Mesenchymal stem cell (in vitro differentiated cells and primary cell): ENCODE results near the gene AUTS2.

ENCODE experiments used
- DNase-seq: peaks from one replicate; pipeline ENCODE4 v3.0.0-alpha.2; 2013
- H2AFZ ChIP-seq: one replicate; pipeline ENCODE4 v1.6.1; 2013; ENCODE audit warnings: low read depth, mild to moderate bottlenecking, control low read depth, inconsistent platforms, low read length, moderate library complexity
- H2AK5ac ChIP-seq: 2 replicates; pipeline ENCODE4 v1.6.1; 2013; ENCODE audit warnings: low read length, moderate library complexity, mild to moderate bottlenecking, inconsistent platforms; ENCODE audit not compliant: severe bottlenecking
- H2BK120ac ChIP-seq: one replicate; pipeline ENCODE4 v1.6.1; 2013; ENCODE audit warnings: low read depth, mild to moderate bottlenecking, inconsistent platforms, low read length, moderate library complexity
- H2BK12ac ChIP-seq, 2 experiments: one replicate each; pipeline ENCODE4 v1.6.1; 2013; ENCODE audit warnings: inconsistent platforms in 2 of 2, low read length in 2 of 2, mild to moderate bottlenecking in 2 of 2, moderate library complexity in 2 of 2, control low read depth in 1 of 2
- H2BK15ac ChIP-seq: one replicate; pipeline ENCODE4 v1.6.1; 2013; ENCODE audit warnings: mild to moderate bottlenecking, low read depth, inconsistent platforms; ENCODE audit not compliant: poor library complexity, severe bottlenecking
- H2BK5ac ChIP-seq: 2 replicates; pipeline ENCODE4 v1.6.1; 2013; ENCODE audit warnings: low read depth, mild to moderate bottlenecking, low read length, control low read depth, inconsistent platforms; ENCODE audit not compliant: poor library complexity, severe bottlenecking
- H3K14ac ChIP-seq, 2 experiments: one replicate each; pipeline ENCODE4 v1.6.1; 2013; ENCODE audit warnings: inconsistent platforms in 2 of 2, low read length in 2 of 2, control low read depth in 1 of 2, mild to moderate bottlenecking in 1 of 2, moderate library complexity in 1 of 2
- H3K18ac ChIP-seq, 2 experiments: one replicate each; pipeline ENCODE4 v1.6.1; 2013; ENCODE audit warnings: inconsistent platforms in 2 of 2, low read length in 2 of 2, control low read depth in 1 of 2, low read depth in 1 of 2, mild to moderate bottlenecking in 1 of 2
- H3K23ac ChIP-seq, 2 experiments: one replicate each; pipeline ENCODE4 v1.6.1; 2013; ENCODE audit warnings: inconsistent platforms in 2 of 2, low read length in 2 of 2, mild to moderate bottlenecking in 2 of 2, moderate library complexity in 2 of 2, control low read depth in 1 of 2
- H3K27ac ChIP-seq: 2 replicates; pipeline ENCODE4 v1.5.1; 2013; ENCODE audit warnings: mild to moderate bottlenecking, moderate library complexity, low read length, control low read depth, inconsistent platforms; ENCODE audit not compliant: poor library complexity, severe bottlenecking
- H3K27me3 ChIP-seq, 2 experiments: 2 replicates each; pipeline versions ENCODE4 v1.6.1 to v1.7.0; 2013; ENCODE audit warnings: low read length in 2 of 2, mild to moderate bottlenecking in 2 of 2, moderate library complexity in 2 of 2, control low read depth in 1 of 2, inconsistent platforms in 1 of 2; ENCODE audit not compliant: control insufficient read depth in 1 of 2, insufficient read depth in 1 of 2
- H3K36me3 ChIP-seq, 2 experiments: 2 replicates each; pipeline versions ENCODE4 v1.6.1 to v1.7.0; 2013; ENCODE audit warnings: low read length in 2 of 2, control low read depth in 1 of 2, inconsistent platforms in 1 of 2, low read depth in 1 of 2, mild to moderate bottlenecking in 1 of 2; ENCODE audit not compliant: insufficient read depth in 2 of 2, control insufficient read depth in 1 of 2
- H3K4ac ChIP-seq, 2 experiments: one replicate each; pipeline ENCODE4 v1.6.1; 2013; ENCODE audit warnings: inconsistent platforms in 2 of 2, low read length in 2 of 2, mild to moderate bottlenecking in 2 of 2, moderate library complexity in 2 of 2, control low read depth in 1 of 2, low read depth in 1 of 2
- H3K4me1 ChIP-seq: 2 replicates; pipeline ENCODE4 v1.6.1; 2013; ENCODE audit warnings: low read depth, low read length, control low read depth; ENCODE audit not compliant: control insufficient read depth, insufficient read depth
- H3K4me2 ChIP-seq: 2 replicates; pipeline ENCODE4 v1.6.1; 2013; ENCODE audit warnings: low read length, mild to moderate bottlenecking, inconsistent platforms; ENCODE audit not compliant: poor library complexity, severe bottlenecking
- H3K4me3 ChIP-seq, 2 experiments: 2 replicates each; pipeline versions ENCODE4 v1.5.1 to v1.7.0; 2013; ENCODE audit warnings: low read length in 2 of 2, mild to moderate bottlenecking in 2 of 2, control low read depth in 1 of 2, low read depth in 1 of 2; ENCODE audit not compliant: insufficient read depth in 1 of 2
- H3K79me1 ChIP-seq: replicated peaks from 2 replicates; pipeline ENCODE4 v1.6.1; 2013; ENCODE audit warnings: mild to moderate bottlenecking, control low read depth, low read length, inconsistent platforms; ENCODE audit not compliant: poor library complexity, severe bottlenecking
- H3K9ac ChIP-seq: 2 replicates; pipeline ENCODE4 v1.7.0; 2013; ENCODE audit warnings: mild to moderate bottlenecking, low read length, moderate library complexity
- H3K9me3 ChIP-seq: 2 replicates; pipeline ENCODE4 v1.7.0; 2013; ENCODE audit warnings: mild to moderate bottlenecking, low read length; ENCODE audit not compliant: control insufficient read depth
- H4K8ac ChIP-seq: one replicate; pipeline ENCODE4 v1.6.1; 2013; ENCODE audit warnings: inconsistent platforms, mild to moderate bottlenecking, low read length, moderate library complexity
- H4K91ac ChIP-seq: one replicate; pipeline ENCODE4 v1.6.1; 2013; ENCODE audit warnings: mild to moderate bottlenecking, low read length, inconsistent platforms
- WGBS: methylation state at CpG from one replicate; pipeline ENCODE4 v1.1.7; 2013; ENCODE audit warnings: mixed read lengths; 5-methylcytosine and 5-hydroxymethylcytosine counted together

AUTS2 gene

GRCh38 chr7:70684173-70684572 is 1085.9 kb downstream of the AUTS2 start:
- Histone ChIP-seq H3K4me2 (no peak overlapping the region), H3K4me1 (peaks cover 2% of the 10 kb centered on the region), H3K4ac (no peak overlapping the region), H4K91ac (peak overlapping the region; percentile 61), H3K9ac (no peak overlapping the region), H2AK5ac (no peak overlapping the region), H3K9me3 (no peaks in the 10 kb centered on the region), H3K27ac (no peak overlapping the region), H2AFZ (no peak overlapping the region), H2BK5ac (no peak overlapping the region), H4K8ac (no peak overlapping the region), H3K23ac (no peak overlapping the region), H3K79me1 (peaks cover 1% of the 10 kb centered on the region), H3K27me3 (no peaks in the 10 kb centered on the region), H2BK120ac (no peak overlapping the region), H3K14ac (peak overlapping the region in 1 of 2 experiments; percentile 73), H3K4me3 (peak overlapping the region in 1 of 2 experiments; percentile 20), H2BK15ac (no peak overlapping the region), H3K36me3 (no peaks in the 10 kb centered on the region), H3K18ac (no peak overlapping the region), H2BK12ac (no peak overlapping the region)
- DNase-seq: no peak
- 95% methylated on average over 8 of the region's 8 CpGs for WGBS

GRCh38 chr7:70693321-70693685 is 1095.0 kb downstream of the AUTS2 start:
- Histone ChIP-seq H2BK15ac (no peak overlapping the region), H4K8ac (no peak overlapping the region), H3K4me3 (peak overlapping the region; percentile 87 to 88), H3K27ac (peak overlapping the region; percentile 53), H3K27me3 (no peaks in the 10 kb centered on the region), H3K4me1 (peaks cover 12% of the 10 kb centered on the region), H3K4ac (no peak overlapping the region), H3K18ac (peak overlapping the region in 1 of 2 experiments; percentile 5), H4K91ac (no peak overlapping the region), H3K4me2 (peak overlapping the region; percentile 99), H3K36me3 (no peaks in the 10 kb centered on the region), H2AFZ (no peak overlapping the region), H2AK5ac (no peak overlapping the region), H2BK120ac (no peak overlapping the region), H3K23ac (no peak overlapping the region), H3K79me1 (peaks cover 3% of the 10 kb centered on the region), H3K9me3 (no peaks in the 10 kb centered on the region), H3K9ac (peak overlapping the region; percentile 56), H3K14ac (no peak overlapping the region), H2BK5ac (no peak overlapping the region), H2BK12ac (no peak overlapping the region)
- peak; percentile 34 for DNase-seq
- 22% methylated on average over 9 of the region's 9 CpGs for WGBS

DNA sequence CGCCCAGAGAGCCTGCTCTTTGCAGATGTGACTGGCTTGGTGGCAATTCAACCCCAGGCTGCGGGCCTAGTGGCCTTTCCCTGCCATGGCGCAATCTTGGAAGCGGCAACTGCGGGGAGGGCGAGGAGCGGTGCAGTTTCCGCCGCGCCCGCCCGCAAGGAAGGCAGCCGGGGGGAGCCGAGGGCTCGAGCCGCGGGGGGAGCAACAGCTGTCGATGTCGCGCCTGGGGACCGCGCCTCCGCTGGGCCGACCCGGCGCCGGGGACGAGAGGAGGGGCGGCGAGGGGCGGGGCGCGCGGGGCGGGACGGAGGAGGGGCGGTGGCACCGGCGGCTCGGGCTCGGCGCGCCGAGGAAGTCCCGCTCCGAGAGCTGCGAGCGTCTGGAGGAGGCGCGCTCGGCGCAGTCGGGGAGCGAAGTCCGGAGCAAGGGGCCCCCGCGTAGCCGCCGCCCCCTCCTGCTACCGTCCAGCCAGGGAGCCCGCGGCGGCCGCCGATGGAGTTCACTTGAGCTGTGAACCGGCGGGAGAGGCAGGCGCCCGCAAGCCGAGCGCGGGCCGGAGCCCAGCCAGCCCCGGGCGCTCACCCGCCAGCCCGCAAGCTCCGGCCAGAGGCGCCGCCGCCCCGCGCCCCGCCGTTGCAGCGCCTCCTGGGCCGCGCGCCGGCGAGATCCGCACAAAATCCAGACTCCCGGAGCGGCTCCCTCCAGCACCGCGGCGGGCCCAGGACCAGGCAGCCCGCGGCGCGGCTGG is 1095.6 kb downstream of the AUTS2 start:
- peak; percentile 46 for DNase-seq
- Histone ChIP-seq H3K27ac (peak overlapping the region; percentile 53), H2AK5ac (no peak overlapping the region), H3K4ac (no peak overlapping the region), H3K14ac (no peak overlapping the region), H3K9ac (peak overlapping the region; percentile 91), H2BK15ac (no peak overlapping the region), H3K23ac (no peak overlapping the region), H3K36me3 (no peaks in the 10 kb centered on the region), H3K9me3 (no peaks in the 10 kb centered on the region), H3K18ac (peak overlapping the region in 1 of 2 experiments; percentile 5), H4K8ac (no peak overlapping the region), H3K4me1 (peaks cover 12% of the 10 kb centered on the region), H3K79me1 (peaks cover 3% of the 10 kb centered on the region), H2BK12ac (no peak overlapping the region), H3K4me3 (peak overlapping the region; percentile 87 to 88), H2BK5ac (no peak overlapping the region), H2AFZ (no peak overlapping the region), H2BK120ac (no peak overlapping the region), H4K91ac (no peak overlapping the region), H3K4me2 (peak overlapping the region; percentile 99), H3K27me3 (no peaks in the 10 kb centered on the region)
- WGBS: 0% methylated on average over 23 of the region's 101 CpGs

DNA sequence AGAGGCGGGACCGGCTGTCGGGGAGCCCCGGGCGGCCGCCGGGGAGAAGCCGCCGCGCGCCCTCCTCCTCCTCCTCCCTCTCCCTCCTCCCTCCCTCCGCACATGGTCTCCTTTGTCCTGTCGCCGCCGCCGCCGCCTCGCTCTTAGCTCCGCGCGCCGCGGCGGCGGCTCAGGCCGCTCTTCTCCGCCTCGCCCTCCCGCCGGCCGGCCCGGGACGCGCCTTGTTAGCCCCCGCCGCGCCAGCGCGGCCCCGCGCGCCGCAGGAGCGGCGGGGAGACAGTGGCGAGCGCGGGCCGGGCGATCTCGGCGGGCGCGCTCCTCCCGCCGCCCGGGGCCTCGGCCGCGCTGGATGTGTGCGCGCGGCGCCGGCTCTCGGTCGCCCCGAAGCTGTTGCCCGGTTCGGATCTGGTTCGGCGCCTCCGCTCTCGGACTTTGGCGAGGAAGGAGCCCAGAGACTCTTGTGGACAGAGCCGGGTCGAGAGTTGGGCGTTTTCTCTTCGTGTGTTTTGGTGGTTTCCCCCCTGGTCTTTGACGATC is 1096.2 kb downstream of the AUTS2 start:
- no peaks in the 10 kb centered on the region for H3K9me3 ChIP-seq
- no peak overlapping the region for H4K8ac ChIP-seq
- no peaks in the 10 kb centered on the region for H3K27me3 ChIP-seq
- no peak overlapping the region for H3K27ac ChIP-seq
- peak overlapping the region; percentile 33 to 53 for H3K18ac ChIP-seq
- no peak overlapping the region for H3K4ac ChIP-seq
- peak overlapping the region; percentile 87 to 88 for H3K4me3 ChIP-seq
- no peak overlapping the region for H2AK5ac ChIP-seq
- H3K36me3 ChIP-seq: peaks cover 0 to 4% of the 10 kb centered on the region in 2 experiments
- no peak overlapping the region for H3K14ac ChIP-seq
- no peak overlapping the region for H3K23ac ChIP-seq
- peaks cover 12% of the 10 kb centered on the region for H3K4me1 ChIP-seq
- H3K9ac ChIP-seq: peak overlapping the region; percentile 91
- no peak overlapping the region for H2AFZ ChIP-seq
- WGBS: 0% methylated on average over 63 of the region's 80 CpGs
- no peak overlapping the region for H4K91ac ChIP-seq
- H2BK5ac ChIP-seq: no peak overlapping the region
- peak; percentile 26 for DNase-seq
- peaks cover 3% of the 10 kb centered on the region for H3K79me1 ChIP-seq
- H3K4me2 ChIP-seq: peak overlapping the region; percentile 99
- H2BK120ac ChIP-seq: no peak overlapping the region
- no peak overlapping the region for H2BK12ac ChIP-seq
- H2BK15ac ChIP-seq: no peak overlapping the region
